ENCODE results near the gene PXDN. TPM values are rescaled to one million over a fixed set of nuclear protein-coding genes. Genes with fewer than 3 reads are reported as not detected.
A peak's percentile ranks its signal among the peaks of the same experiment; 100 is the strongest.

The PXDN gene
- total and polyA plus RNA-seq, 2 of the 13 experiments (the other 11 are each of a cell fraction or from before 2014, with no cell fraction given) = not detected

GRCh38 chr2:1601471-1602277 is 142.6 kb downstream of the PXDN start (continued):
- TF ChIP-seq THRA (CRISPR knock-in tag; IDR thresholded peaks at IDR 0.05; ENCODE audit: borderline replicate concordance) = 0 out of 2 replicates have a peak, but pooled peaks have one; percentile 13
- no peak for TF ChIP-seq CBX2 (IDR thresholded peaks at IDR 0.05; ENCODE audit: low read depth, low read length)
- TF ChIP-seq CBX2 (CRISPR knock-in tag; IDR thresholded peaks at IDR 0.05; ENCODE audit: low read depth) = peak; percentile 89; the same call in 1 of the 2 replicates
- TF ChIP-seq ZNF615 (CRISPR knock-in tag; IDR thresholded peaks at IDR 0.05; ENCODE audit: borderline replicate concordance) = no peak
- TF ChIP-seq MXD3 (CRISPR knock-in tag; IDR thresholded peaks at IDR 0.05) = 0 out of 2 replicates have a peak, but pooled peaks have one; percentile 15
- TF ChIP-seq WIZ (CRISPR knock-in tag; IDR thresholded peaks at IDR 0.05) = peak; percentile 81; the same call in 1 of the 2 replicates
- TF ChIP-seq ZNF496 (CRISPR knock-in tag; IDR thresholded peaks at IDR 0.05; ENCODE audit: insufficient replicate concordance) = no peak
- 0 out of 2 replicates have a peak, but pooled peaks have one; percentile 22 for TF ChIP-seq ZBTB7A (CRISPR knock-in tag; IDR thresholded peaks at IDR 0.05)
- TF ChIP-seq YY1 (IDR thresholded peaks at IDR 0.05; ENCODE audit: insufficient read depth, insufficient replicate concordance, low read depth, low read length) = peak; percentile 22
- TF ChIP-seq TOE1 (CRISPR knock-in tag; IDR thresholded peaks at IDR 0.05) = no peak
- TF ChIP-seq NR2F6 (IDR thresholded peaks at IDR 0.05) = peak; percentile 74
- peak; percentile 87 for TF ChIP-seq NR2F6 (CRISPR knock-in tag; IDR thresholded peaks at IDR 0.05)
- TF ChIP-seq HOXA3 (CRISPR knock-in tag; IDR thresholded peaks at IDR 0.05) = 0 out of 2 replicates have a peak, but pooled peaks have one; percentile 50
- no peak for TF ChIP-seq PBX3 (CRISPR knock-in tag; IDR thresholded peaks at IDR 0.05; ENCODE audit: borderline replicate concordance)
- TF ChIP-seq MYNN (CRISPR knock-in tag; IDR thresholded peaks at IDR 0.05; ENCODE audit: low read depth) = no peak
- peak; percentile 74 for TF ChIP-seq CREB1 (IDR thresholded peaks at IDR 0.05)
- no peak for TF ChIP-seq CREB1 (CRISPR knock-in tag; IDR thresholded peaks at IDR 0.05)
- peak; percentile 84; the same call in 1 of the 2 replicates for TF ChIP-seq FOXO1 (CRISPR knock-in tag; IDR thresholded peaks at IDR 0.05)
- TF ChIP-seq ZNF788 (CRISPR knock-in tag; IDR thresholded peaks at IDR 0.05; ENCODE audit: borderline replicate concordance) = no peak
- no peak for TF ChIP-seq MAF1 (CRISPR knock-in tag; IDR thresholded peaks at IDR 0.05; ENCODE audit: borderline replicate concordance)
- peak; percentile 96 for TF ChIP-seq TRIM24 (CRISPR knock-in tag; IDR thresholded peaks at IDR 0.05)
- TF ChIP-seq RNF219 (CRISPR knock-in tag; IDR thresholded peaks at IDR 0.05) = no peak
- TF ChIP-seq IRF2 (CRISPR knock-in tag; IDR thresholded peaks at IDR 0.05) = 0 out of 2 replicates have a peak, but pooled peaks have one; percentile 43
- peak; percentile 46; the same call in 1 of the 2 replicates for TF ChIP-seq MXD4 (CRISPR knock-in tag; IDR thresholded peaks at IDR 0.05)
- TF ChIP-seq DPF2 (CRISPR knock-in tag; IDR thresholded peaks at IDR 0.05; ENCODE audit: borderline replicate concordance, low read depth) = peak; percentile 18; the same call in 1 of the 2 replicates
